Renal cortex interstitium (tissue), 11 donors: ENCODE results near the gene ZNF106. TPM values are rescaled to one million over a fixed set of nuclear protein-coding genes. Genes with fewer than 3 reads are reported as not detected.
A peak's percentile ranks its signal among the peaks of the same experiment; 100 is the strongest.

Experiments
- DNase-seq, 11 donors: peaks; one replicate each; pipeline ENCODE4 v3.0.0-alpha.2; 2013; ENCODE audit warnings: low read depth in 9 of 11, low spot score in 4 of 11; ENCODE audit errors: extremely low read depth in 1 of 11
- polyA plus RNA-seq, 3 donors: library from polyadenylated mRNA; unstranded; fragments of 120-200 nt; gene quantifications; one replicate each; pipeline ENCODE4 v1.2.1, GENCODE V29; 2013; ENCODE audit not compliant: insufficient read length in 3 of 3

The ZNF106 gene
- polyA plus RNA-seq, 3 donors = 47.9 to 53.1 (median 51.5) TPM

DNA sequence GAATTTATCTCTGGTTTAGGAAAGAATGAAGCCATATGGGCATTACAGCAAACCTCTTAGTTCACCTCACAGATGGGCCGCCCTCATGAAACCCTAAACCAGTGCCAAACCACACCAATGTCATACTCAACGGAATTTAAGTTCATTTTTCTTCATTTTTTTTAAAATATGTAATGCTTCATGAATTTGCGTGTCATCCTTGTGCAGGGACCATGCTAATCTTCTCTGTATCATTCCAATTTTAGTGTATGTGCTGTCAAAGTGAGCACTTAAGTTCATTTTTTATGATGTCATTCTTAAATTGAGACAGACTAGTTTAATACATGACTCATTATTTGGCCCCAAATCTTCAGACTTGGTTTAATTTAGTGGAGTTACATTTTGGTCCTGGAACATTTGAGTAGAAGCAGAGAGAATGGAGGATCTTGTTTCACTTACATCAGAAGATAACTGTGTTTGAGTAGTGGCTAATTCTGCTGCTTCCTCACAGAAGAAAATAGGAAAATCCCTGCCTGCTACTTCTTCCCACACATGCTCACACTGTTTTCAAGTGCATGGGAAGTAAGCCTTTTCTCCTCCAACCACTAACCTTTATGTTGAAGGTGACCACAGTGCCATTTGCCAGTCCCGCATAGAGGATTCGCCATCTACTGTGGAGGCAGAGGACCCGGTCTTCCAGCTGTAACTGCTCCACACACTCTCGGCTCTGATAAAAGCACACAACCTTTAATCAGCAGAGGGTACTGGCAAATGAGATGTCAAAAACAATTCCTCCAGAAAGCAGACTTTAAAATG lies 63.3 kb downstream of the ZNF106 start:
- DNase-seq = no peak

GRCh38 chr15:42421376-42421775 lies 69.6 kb downstream of the ZNF106 start:
- DNase-seq = no peak

DNA sequence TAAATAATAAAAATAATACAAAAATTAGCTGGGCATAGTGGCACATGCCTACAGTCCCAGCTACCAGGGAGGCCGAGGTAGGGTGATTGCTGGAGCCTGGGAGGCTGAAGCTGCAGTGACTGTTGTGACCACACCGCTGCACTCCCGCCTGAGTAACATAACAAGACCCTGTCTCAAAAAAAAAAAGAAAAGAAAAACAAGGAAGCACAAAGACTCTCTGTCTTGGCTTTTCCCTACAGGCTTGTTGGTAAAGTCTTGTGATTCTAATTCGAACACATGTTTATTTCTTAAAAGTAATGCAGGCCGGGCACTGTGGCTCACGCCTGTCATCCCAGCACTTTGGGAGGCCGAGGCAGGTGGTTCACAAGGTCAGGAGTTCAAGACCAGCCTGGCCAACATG lies 71.6 kb downstream of the ZNF106 start:
- no peak for DNase-seq

DNA sequence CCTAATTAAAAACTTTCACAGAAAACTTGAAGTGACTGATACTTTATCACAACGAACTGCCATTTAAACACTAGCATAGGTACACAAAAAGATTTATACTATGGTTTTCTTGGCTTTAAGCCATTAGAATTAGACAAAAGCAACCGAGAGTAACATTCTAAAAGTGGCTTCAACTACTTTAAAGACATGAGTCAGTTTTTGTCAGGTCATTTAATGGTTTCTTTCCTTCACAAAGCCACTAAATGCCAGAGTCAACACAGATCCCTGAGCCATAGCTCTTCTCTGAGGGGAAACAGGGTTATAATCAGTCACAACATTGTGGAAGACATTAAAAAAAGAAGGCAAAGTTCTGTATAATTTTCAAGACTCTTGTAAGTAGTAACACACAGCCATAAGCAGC lies 77.0 kb downstream of the ZNF106 start:
- no peak for DNase-seq

DNA sequence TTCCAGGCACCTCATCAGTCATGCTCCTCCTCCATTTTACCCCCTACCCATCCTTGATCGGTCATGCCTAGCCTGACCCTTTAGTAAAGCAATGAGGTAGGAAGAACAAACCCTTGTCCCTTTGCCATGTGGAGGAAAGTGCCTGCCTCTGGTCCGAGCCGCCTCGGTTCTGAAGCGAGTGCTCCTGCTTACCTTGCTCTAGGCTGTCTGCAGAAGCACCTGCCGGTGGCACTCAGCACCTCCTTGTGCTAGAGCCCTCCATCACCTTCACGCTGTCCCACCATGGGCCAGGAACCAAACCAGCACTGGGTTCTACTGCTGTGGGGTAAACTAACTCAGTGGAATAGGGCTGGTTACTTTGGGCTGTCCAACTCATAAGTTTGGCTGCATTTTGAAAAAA lies 79.1 kb downstream of the ZNF106 start:
- DNase-seq = no peak

- no peak for DNase-seq
Observed at GRCh38 chr15:42409011-42409410, 81.9 kb downstream of the ZNF106 start.

DNA sequence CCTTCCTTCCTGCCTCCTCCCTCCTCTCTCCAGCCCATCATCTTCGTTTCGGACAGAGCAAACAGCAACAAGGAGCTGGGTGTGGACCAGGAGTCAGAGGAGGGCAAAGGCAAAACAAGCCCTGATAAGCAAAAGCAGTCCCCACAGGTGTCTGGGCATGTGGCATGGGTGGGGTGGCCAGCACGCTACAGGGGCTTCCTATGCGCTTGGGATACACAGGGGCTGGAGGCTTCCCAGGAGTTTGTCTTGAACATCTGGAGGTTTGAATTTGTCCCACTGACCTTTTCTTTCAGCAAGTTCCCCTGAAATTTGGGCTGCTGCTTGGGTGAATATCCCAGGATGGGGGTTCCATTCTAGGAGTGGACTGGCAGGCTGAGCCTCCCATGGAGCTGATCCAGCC lies 82.8 kb downstream of the ZNF106 start:
- DNase-seq = no peak

GRCh38 chr15:42405863-42406482 lies 85.0 kb downstream of the ZNF106 start:
- no peak for DNase-seq

- DNase-seq = peak in 1 of 11 donors; percentile 8
Observed at GRCh38 chr15:42404461-42405235, 86.3 kb downstream of the ZNF106 start.

DNA sequence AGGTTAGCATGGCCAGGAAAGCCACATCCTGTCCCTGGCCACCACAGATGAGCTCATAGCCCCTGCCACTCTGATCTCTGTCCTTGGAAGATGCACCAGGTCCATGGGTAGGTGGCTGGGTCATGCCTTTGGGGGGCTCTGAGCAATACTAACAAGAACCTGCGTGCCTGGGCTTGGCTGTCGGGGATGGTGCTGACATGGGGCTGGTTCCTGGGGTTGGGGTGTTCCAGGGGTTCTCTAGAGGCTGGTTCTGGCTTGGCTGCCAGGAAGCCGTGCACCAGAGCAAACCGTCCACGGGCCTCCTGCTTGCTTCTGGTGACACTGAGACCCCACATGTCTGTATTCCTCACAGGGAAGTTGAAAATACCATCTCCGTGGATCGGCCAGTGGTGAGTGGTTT lies 87.6 kb downstream of the ZNF106 start:
- DNase-seq = no peak

GRCh38 chr15:42402455-42403205 lies 88.3 kb downstream of the ZNF106 start:
- DNase-seq = no peak

GRCh38 chr15:42401544-42402454 lies 89.1 kb downstream of the ZNF106 start:
- no peak for DNase-seq

- no peak for DNase-seq
Observed at GRCh38 chr15:42395838-42396237, 95.1 kb downstream of the ZNF106 start.

DNA sequence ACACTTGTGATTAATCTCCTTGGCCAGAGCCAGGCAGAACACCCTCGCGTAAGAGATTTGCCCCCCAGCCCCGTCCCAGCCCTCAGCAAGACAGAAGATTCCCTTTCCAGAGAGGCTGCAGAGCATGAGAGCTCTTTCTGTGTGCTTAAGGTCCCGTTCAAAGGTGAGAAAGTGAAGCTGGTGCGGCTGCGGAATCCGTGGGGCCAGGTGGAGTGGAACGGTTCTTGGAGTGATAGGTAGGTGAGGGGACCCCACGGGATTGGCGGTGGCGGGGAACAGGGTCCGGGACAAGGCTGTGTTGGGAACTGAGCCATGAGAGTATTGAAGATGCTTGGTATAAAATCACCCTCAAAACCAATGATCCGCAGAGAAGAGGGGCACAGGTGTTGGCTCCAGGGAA lies 96.8 kb downstream of the ZNF106 start:
- DNase-seq = no peak

DNA sequence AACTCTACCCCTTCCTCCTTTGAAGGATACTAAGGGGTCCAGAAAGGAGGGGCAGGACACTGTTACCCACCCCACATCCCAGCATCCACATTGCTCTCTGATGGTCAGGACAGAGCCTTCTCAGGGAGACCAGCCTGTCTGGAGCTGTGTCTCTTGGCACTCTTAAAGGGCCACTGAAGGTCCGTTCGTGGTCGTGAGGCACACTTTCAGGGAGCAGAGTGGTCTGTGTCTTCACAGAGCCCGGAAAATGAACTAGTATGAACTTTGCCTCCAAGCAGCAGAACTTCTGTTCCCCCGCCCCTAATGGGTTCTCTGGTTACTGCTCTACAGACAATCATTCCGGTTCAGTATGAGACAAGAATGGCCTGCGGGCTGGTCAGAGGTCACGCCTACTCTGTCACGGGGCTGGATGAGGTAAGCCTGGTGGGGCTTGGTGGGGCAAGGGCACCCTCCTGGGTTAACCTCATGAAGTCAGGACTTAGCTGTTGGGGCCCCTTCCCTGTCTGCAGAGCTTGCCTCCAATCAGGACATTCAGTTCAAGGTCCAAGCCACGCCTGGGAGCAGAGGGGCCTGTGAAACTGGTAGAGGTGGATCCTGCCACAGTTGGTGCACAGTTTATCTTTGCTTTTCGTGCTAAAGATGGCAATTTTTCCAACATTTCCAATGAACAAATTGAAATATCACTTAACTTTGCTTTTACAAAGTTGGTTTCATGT lies 98.5 kb downstream of the ZNF106 start:
- DNase-seq = peak in 2 of 11 donors; percentile 12 to 39

DNA sequence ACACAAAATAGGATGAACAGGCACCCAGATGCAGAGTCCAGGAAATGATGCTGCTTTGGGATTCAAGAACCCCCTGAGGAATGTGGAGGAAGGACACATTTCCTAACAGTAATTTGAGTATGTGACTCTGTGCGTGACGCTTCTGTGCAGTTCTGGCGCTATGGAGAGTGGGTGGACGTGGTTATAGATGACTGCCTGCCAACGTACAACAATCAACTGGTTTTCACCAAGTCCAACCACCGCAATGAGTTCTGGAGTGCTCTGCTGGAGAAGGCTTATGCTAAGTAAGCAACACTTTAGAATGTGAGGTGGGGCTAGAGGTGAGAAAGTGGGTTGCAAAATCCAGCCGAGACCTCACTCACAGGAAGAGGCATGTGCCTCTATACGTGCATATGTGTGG lies 103.3 kb downstream of the ZNF106 start:
- no peak for DNase-seq

DNA sequence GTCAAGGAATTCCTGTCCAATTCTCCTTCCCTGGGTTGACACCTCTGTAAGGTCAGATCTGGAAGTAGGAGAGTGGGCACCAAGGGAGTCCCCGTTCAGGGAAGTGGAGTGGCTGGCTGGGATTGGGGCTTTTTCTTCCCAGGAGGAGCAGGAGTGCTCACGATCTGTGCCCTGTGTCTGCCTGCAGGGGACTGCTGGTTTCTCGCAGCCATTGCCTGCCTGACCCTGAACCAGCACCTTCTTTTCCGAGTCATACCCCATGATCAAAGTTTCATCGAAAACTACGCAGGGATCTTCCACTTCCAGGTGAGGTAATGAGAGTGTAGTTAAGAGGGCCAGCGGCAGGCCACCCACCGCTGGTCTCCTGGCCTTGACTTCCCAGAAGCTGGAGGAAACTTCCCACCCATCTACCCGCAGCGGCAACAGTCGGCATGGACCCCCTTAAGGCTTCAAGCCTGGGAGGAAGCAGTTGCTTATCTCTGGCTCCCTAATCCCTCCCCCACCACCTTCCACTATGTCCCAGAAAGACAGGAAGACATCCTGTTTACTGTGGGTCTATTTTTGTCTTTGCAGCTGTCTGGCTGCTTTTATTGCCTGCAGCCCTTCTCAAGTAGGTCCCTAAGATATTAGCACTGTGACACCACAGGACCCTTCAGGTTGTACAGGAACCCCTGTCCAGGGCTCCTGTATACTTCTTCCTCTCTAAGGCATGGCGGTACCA lies 104.8 kb downstream of the ZNF106 start:
- no peak for DNase-seq
